ENCODE measurements around the gene LRRC23. TPM values are rescaled to one million over a fixed set of nuclear protein-coding genes. Genes with fewer than 3 reads are reported as not detected.

Gene LRRC23
- polyA plus RNA-seq, 2 of the 4 experiments (the other 2 are of a cell fraction) = 19.1 to 33.3 TPM

GRCh38 chr12:6946033-6946919 lies 41.7 kb downstream of the LRRC23 start (continued):
- TF ChIP-seq, protein P1, sequence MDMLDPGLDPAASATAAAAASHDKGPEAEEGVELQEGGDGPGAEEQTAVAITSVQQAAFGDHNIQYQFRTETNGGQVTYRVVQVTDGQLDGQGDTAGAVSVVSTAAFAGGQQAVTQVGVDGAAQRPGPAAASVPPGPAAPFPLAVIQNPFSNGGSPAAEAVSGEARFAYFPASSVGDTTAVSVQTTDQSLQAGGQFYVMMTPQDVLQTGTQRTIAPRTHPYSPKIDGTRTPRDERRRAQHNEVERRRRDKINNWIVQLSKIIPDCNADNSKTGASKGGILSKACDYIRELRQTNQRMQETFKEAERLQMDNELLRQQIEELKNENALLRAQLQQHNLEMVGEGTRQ (IDR thresholded peaks at IDR 0.05) = no peak
- TF ChIP-seq BCL3 (IDR thresholded peaks at IDR 0.05) (0 out of 3 replicates have a peak, but pooled peaks have one; percentile 43), BHLHE40 (IDR thresholded peaks at IDR 0.05; ENCODE audit: low read depth, low read length) (no peak)

- FAIRE-seq (no peak), DNase-seq (ENCODE audit: low read depth in 1 of 2, low spot score in 1 of 2) (no peak), ATAC-seq (no peak)
- Histone ChIP-seq H3K4me1 (peaks cover 33% of the 10 kb centered on the region), H3K4me2 (peak overlapping the region; percentile 88), H3K27ac (peak overlapping the region; percentile 80 to 90), H3K9me3 (no peaks in the 10 kb centered on the region), H3K4me3 (peak overlapping the region; percentile 59)
- TF ChIP-seq, protein P2, sequence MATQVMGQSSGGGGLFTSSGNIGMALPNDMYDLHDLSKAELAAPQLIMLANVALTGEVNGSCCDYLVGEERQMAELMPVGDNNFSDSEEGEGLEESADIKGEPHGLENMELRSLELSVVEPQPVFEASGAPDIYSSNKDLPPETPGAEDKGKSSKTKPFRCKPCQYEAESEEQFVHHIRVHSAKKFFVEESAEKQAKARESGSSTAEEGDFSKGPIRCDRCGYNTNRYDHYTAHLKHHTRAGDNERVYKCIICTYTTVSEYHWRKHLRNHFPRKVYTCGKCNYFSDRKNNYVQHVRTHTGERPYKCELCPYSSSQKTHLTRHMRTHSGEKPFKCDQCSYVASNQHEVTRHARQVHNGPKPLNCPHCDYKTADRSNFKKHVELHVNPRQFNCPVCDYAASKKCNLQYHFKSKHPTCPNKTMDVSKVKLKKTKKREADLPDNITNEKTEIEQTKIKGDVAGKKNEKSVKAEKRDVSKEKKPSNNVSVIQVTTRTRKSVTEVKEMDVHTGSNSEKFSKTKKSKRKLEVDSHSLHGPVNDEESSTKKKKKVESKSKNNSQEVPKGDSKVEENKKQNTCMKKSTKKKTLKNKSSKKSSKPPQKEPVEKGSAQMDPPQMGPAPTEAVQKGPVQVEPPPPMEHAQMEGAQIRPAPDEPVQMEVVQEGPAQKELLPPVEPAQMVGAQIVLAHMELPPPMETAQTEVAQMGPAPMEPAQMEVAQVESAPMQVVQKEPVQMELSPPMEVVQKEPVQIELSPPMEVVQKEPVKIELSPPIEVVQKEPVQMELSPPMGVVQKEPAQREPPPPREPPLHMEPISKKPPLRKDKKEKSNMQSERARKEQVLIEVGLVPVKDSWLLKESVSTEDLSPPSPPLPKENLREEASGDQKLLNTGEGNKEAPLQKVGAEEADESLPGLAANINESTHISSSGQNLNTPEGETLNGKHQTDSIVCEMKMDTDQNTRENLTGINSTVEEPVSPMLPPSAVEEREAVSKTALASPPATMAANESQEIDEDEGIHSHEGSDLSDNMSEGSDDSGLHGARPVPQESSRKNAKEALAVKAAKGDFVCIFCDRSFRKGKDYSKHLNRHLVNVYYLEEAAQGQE (IDR thresholded peaks at IDR 0.05) = 0 out of 2 replicates have a peak, but pooled peaks have one; percentile 16
- TF ChIP-seq HOXB13 (CRISPR knock-in tag; IDR thresholded peaks at IDR 0.05; ENCODE audit: low read depth) = no peak
- 45% methylated on average over 8 of the region's 8 CpGs for WGBS (ENCODE audit: missing lambda C conversion rate)
- ChIA-PET CTCF (interaction anchor here (0.6 to 22.6 kb wide), 15 partner anchors 9 to 600 kb away, joined by 3 to 370 read pairs (median 5); partner anchors contain the start of genes ATN1, C1R, C1RL and EMG1), POLR2A (interaction anchor here (0.6 to 6.1 kb wide), 9 partner anchors 9 to 133 kb away, joined by 3 to 174 read pairs (median 5); partner anchors contain the start of genes CDCA3, LPCAT3, SPSB2 and TPI1)
Measured at GRCh38 chr12:6946920-6947374, 42.3 kb downstream of the LRRC23 start.

- Histone ChIP-seq H3K9me3 (no peaks in the 10 kb centered on the region), H3K4me2 (peak overlapping the region; percentile 88), H3K27ac (no peak overlapping the region), H3K4me1 (peaks cover 30% of the 10 kb centered on the region), H3K4me3 (no peak overlapping the region)
- ATAC-seq (no peak), FAIRE-seq (no peak), DNase-seq (ENCODE audit: low read depth in 1 of 2, low spot score in 1 of 2) (no peak)
- ChIA-PET POLR2A (interaction anchor here (1.9 to 6.1 kb wide), 2 partner anchors 15 to 71 kb away, joined by 5 to 174 read pairs; partner anchors contain the start of gene LPCAT3), CTCF (interaction anchor here (0.6 to 22.6 kb wide), 9 partner anchors 10 to 599 kb away, joined by 3 to 370 read pairs (median 44); partner anchors contain the start of genes ATN1, C1RL, EMG1 and PHB2)
- WGBS (ENCODE audit: missing lambda C conversion rate) = 90% methylated on average over 8 of the region's 8 CpGs
- TF ChIP-seq NR3C1 (IDR thresholded peaks at IDR 0.05) (no peak), FOXS1 (CRISPR knock-in tag; IDR thresholded peaks at IDR 0.05) (no peak), ATOH8 (CRISPR knock-in tag; IDR thresholded peaks at IDR 0.05; ENCODE audit: low read depth) (no peak), TP53 (CRISPR knock-in tag; IDR thresholded peaks at IDR 0.05) (no peak), ZC3H11A (IDR thresholded peaks at IDR 0.05) (no peak), CBX2 (IDR thresholded peaks at IDR 0.05; ENCODE audit: borderline replicate concordance, low read depth) (no peak), ZSCAN20 (CRISPR knock-in tag; IDR thresholded peaks at IDR 0.05) (no peak), HDAC2 (IDR thresholded peaks at IDR 0.05) (no peak), HOXA7 (CRISPR knock-in tag; IDR thresholded peaks at IDR 0.05) (no peak), PHF8 (IDR thresholded peaks at IDR 0.05; ENCODE audit: borderline replicate concordance, low read depth) (no peak), HOXB13 (CRISPR knock-in tag; IDR thresholded peaks at IDR 0.05; ENCODE audit: low read depth) (no peak), EHMT2 (IDR thresholded peaks at IDR 0.05; ENCODE audit: low read depth) (no peak), ZNF302 (CRISPR knock-in tag; IDR thresholded peaks at IDR 0.05) (no peak), JUNB (IDR thresholded peaks at IDR 0.05) (no peak), HOXB5 (CRISPR knock-in tag; IDR thresholded peaks at IDR 0.05) (no peak), KDM1A (IDR thresholded peaks at IDR 0.05; ENCODE audit: low read depth) (no peak), ELK1 (IDR thresholded peaks at IDR 0.05; ENCODE audit: low read depth, low read length) (no peak), CTCF (IDR thresholded peaks at IDR 0.05) (no peak)
Measured at GRCh38 chr12:6947615-6948014, 43.0 kb downstream of the LRRC23 start.

Data from A549 (cell line).